Measurements from ENCODE around the gene LMOD2.

Gene LMOD2

GRCh38 chr7:123639631-123640030, 16.0 kb upstream of the LMOD2 start:
- H3K36me3 ChIP-seq (ENCODE audit: control insufficient read depth in 1 of 2, insufficient read depth in 2 of 2, low read length in 2 of 2): no peaks in the 10 kb centered on the region
- H3K27ac ChIP-seq (ENCODE audit: low read depth, low read length): no peak overlapping the region
- H3K9me3 ChIP-seq (ENCODE audit: control insufficient read depth in 1 of 2, low read length in 2 of 2): no peaks in the 10 kb centered on the region
- H3K27me3 ChIP-seq (ENCODE audit: control insufficient read depth in 1 of 2, insufficient read depth in 2 of 2, low read length in 2 of 2): peaks cover 0 to 9% of the 10 kb centered on the region in 2 donors
- H3K4me3 ChIP-seq (ENCODE audit: low read depth in 1 of 2, low read length in 2 of 2): no peak overlapping the region
- H3K9ac ChIP-seq (ENCODE audit: low read depth in 1 of 2, low read length in 2 of 2): no peak overlapping the region
- H3K4me1 ChIP-seq (ENCODE audit: control insufficient read depth in 1 of 2, insufficient read depth in 2 of 2, low read length in 2 of 2): peaks cover 0 to 3% of the 10 kb centered on the region in 2 donors

DNA sequence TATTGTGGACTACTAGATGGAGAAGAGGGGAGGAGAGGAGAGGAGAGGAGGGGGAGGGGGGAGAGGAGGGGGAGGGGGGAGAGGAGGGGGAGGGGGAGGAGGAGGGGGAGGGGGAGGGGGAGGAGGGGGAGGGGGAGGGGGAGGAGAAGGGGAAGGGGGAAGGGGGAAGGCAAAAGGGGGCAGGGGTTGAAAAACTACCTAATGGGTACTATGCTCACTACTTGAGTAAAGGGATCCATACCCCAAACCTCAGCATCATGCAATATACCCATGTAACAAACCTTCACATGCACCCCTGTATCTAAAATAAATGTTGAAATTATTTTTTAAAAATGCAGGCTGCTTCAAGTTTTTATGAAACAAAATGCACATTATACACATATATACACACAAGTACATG, 15.1 kb upstream of the LMOD2 start:
- no peak overlapping the region for H3K27ac ChIP-seq (ENCODE audit: low read depth, low read length)
- H3K27me3 ChIP-seq (ENCODE audit: control insufficient read depth in 1 of 2, insufficient read depth in 2 of 2, low read length in 2 of 2): peaks cover 0 to 10% of the 10 kb centered on the region in 2 donors
- H3K36me3 ChIP-seq (ENCODE audit: control insufficient read depth in 1 of 2, insufficient read depth in 2 of 2, low read length in 2 of 2): no peaks in the 10 kb centered on the region
- peaks cover 0 to 3% of the 10 kb centered on the region in 2 donors for H3K4me1 ChIP-seq (ENCODE audit: control insufficient read depth in 1 of 2, insufficient read depth in 2 of 2, low read length in 2 of 2)
- H3K4me3 ChIP-seq (ENCODE audit: low read depth in 1 of 2, low read length in 2 of 2): no peak overlapping the region
- H3K9me3 ChIP-seq (ENCODE audit: control insufficient read depth in 1 of 2, low read length in 2 of 2): no peaks in the 10 kb centered on the region
- H3K9ac ChIP-seq (ENCODE audit: low read depth in 1 of 2, low read length in 2 of 2): no peak overlapping the region

GRCh38 chr7:123641901-123642300, 13.8 kb upstream of the LMOD2 start:
- Histone ChIP-seq H3K4me1 (ENCODE audit: control insufficient read depth in 1 of 2, insufficient read depth in 2 of 2, low read length in 2 of 2) (peaks cover 0 to 3% of the 10 kb centered on the region in 2 donors), H3K4me3 (ENCODE audit: low read depth in 1 of 2, low read length in 2 of 2) (no peak overlapping the region), H3K27ac (ENCODE audit: low read depth, low read length) (no peak overlapping the region), H3K9me3 (ENCODE audit: control insufficient read depth in 1 of 2, low read length in 2 of 2) (no peaks in the 10 kb centered on the region), H3K27me3 (ENCODE audit: control insufficient read depth in 1 of 2, insufficient read depth in 2 of 2, low read length in 2 of 2) (peaks cover 0 to 10% of the 10 kb centered on the region in 2 donors), H3K9ac (ENCODE audit: low read depth in 1 of 2, low read length in 2 of 2) (no peak overlapping the region), H3K36me3 (ENCODE audit: control insufficient read depth in 1 of 2, insufficient read depth in 2 of 2, low read length in 2 of 2) (no peaks in the 10 kb centered on the region)

DNA sequence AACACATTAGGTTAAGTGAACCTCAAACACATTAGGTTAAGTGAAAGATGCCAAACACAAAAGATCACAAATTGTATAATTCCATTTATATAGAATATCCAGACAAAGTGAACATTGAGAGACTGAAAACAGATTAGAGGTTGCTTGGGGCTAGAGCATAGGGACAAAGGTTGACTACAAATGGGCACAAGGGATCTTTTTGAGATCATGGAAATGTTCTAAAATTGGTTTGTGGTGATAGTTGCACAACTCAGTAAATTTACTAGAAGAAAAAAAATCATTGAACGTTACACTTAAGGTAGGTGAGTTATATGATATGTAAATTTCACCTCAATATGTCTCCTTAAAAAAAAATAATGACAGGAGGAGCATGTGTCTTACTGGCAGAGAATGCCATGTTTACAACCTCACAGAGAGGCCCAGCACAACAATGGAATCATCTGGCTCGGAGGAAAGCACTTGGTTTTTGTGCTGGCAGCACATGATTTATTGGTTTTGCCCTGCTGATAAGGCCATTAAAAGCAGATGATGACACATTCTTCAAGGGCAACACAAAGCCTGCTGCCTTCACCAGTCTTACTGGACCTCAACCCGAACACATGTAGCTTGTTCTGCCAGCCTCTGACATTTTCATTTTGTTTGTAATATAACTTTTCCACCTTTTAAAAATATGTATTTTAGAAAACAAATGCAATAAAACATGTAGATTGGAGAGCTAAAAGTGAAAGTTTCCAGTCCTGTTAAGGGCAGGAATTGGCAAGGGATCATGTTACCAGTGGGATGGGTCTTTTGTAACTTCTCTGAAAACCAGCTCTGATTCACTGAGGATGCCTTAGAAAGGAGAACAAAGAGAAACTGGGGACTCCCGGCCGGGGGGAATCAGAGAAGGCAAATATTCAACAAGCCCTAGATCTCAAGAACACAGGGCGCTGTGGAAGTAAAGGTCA, 11.9 kb upstream of the LMOD2 start:
- no peaks in the 10 kb centered on the region for H3K9me3 ChIP-seq (ENCODE audit: control insufficient read depth in 1 of 2, low read length in 2 of 2)
- H3K4me3 ChIP-seq (ENCODE audit: low read depth in 1 of 2, low read length in 2 of 2): no peak overlapping the region
- peaks cover 0 to 3% of the 10 kb centered on the region in 2 donors for H3K4me1 ChIP-seq (ENCODE audit: control insufficient read depth in 1 of 2, insufficient read depth in 2 of 2, low read length in 2 of 2)
- H3K36me3 ChIP-seq (ENCODE audit: control insufficient read depth in 1 of 2, insufficient read depth in 2 of 2, low read length in 2 of 2): no peaks in the 10 kb centered on the region
- H3K27me3 ChIP-seq (ENCODE audit: control insufficient read depth in 1 of 2, insufficient read depth in 2 of 2, low read length in 2 of 2): peaks cover 0 to 10% of the 10 kb centered on the region in 2 donors
- no peak overlapping the region for H3K9ac ChIP-seq (ENCODE audit: low read depth in 1 of 2, low read length in 2 of 2)
- H3K27ac ChIP-seq (ENCODE audit: low read depth, low read length): no peak overlapping the region

DNA sequence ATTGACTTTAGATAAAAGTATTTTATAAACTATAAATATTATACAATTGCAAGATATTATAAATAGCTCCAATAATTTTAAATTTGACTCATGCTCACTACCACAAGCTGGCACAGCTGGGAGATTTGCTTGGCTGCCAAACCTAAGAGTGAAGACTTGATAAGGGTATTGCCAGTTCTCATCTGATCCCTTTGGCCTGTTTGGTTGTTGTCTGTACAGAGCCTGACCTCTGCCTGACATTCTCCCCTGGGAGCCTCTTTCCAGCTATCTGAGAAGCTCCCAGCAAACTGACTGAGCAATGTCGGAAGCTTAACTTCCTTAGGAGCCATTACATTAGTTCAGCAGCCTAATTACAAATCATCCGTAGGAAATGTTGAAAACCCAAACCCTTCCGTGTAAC, 10.2 kb upstream of the LMOD2 start:
- Histone ChIP-seq H3K4me1 (ENCODE audit: control insufficient read depth in 1 of 2, insufficient read depth in 2 of 2, low read length in 2 of 2) (peaks cover 0 to 3% of the 10 kb centered on the region in 2 donors), H3K9ac (ENCODE audit: low read depth in 1 of 2, low read length in 2 of 2) (no peak overlapping the region), H3K27ac (ENCODE audit: low read depth, low read length) (no peak overlapping the region), H3K27me3 (ENCODE audit: control insufficient read depth in 1 of 2, insufficient read depth in 2 of 2, low read length in 2 of 2) (peaks cover 0 to 6% of the 10 kb centered on the region in 2 donors), H3K36me3 (ENCODE audit: control insufficient read depth in 1 of 2, insufficient read depth in 2 of 2, low read length in 2 of 2) (no peaks in the 10 kb centered on the region), H3K9me3 (ENCODE audit: control insufficient read depth in 1 of 2, low read length in 2 of 2) (no peaks in the 10 kb centered on the region), H3K4me3 (ENCODE audit: low read depth in 1 of 2, low read length in 2 of 2) (no peak overlapping the region)

DNA sequence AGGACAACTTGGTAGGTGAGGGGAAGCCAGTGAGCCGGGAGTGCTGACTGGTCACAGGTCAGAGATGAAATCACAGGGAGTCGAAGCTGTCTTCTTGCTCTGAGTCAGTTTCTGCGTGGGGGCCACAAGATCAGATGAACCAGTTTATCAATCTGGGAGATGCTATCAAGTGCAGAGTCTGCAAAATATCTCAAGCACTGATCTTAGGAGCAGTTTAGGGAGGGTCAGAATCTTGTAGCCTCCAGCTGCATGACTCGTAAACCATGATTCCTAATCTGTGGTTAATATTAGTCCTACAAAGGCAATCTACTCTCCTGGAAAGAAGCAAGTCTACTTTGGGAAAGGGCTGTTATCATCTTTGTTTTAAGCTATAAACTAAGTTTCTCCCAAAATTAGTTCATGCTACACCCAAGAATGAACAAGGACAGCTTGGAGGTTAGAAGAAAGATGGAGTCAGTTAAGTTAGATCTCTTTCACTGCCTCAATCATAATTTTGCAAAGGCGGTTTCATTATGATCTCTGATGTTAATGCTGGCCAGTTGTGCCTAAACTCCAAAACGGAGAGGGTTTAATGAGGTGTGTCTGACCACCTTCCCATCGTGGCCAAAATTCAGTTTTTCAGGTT, 8.4 kb upstream of the LMOD2 start:
- Histone ChIP-seq H3K27me3 (ENCODE audit: control insufficient read depth in 1 of 2, insufficient read depth in 2 of 2, low read length in 2 of 2) (peaks cover 0 to 6% of the 10 kb centered on the region in 2 donors), H3K4me3 (ENCODE audit: low read depth in 1 of 2, low read length in 2 of 2) (no peak overlapping the region), H3K9me3 (ENCODE audit: control insufficient read depth in 1 of 2, low read length in 2 of 2) (no peaks in the 10 kb centered on the region), H3K36me3 (ENCODE audit: control insufficient read depth in 1 of 2, insufficient read depth in 2 of 2, low read length in 2 of 2) (no peaks in the 10 kb centered on the region), H3K4me1 (ENCODE audit: control insufficient read depth in 1 of 2, insufficient read depth in 2 of 2, low read length in 2 of 2) (peaks cover 0 to 3% of the 10 kb centered on the region in 2 donors), H3K9ac (ENCODE audit: low read depth in 1 of 2, low read length in 2 of 2) (no peak overlapping the region), H3K27ac (ENCODE audit: low read depth, low read length) (no peak overlapping the region)

DNA sequence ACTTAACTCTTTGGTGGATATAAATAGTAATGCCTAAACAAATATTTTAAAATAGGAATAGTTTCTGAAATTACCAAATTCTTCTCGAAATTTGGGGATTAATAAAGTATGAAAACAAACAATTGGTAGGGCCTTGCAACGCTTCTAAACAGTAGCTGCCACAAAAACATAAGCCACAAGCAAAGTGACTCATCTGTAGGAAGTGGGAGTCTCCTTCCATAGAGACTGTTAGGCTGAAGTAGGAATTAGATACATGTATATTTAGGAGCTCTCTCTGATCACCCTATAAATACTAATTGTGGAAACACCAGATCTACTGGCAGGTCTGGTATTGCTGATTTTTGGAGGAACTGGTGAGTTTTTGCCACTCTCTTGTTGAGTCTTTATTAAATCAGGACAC, 5.7 kb upstream of the LMOD2 start:
- no peaks in the 10 kb centered on the region for H3K4me1 ChIP-seq (ENCODE audit: control insufficient read depth in 1 of 2, insufficient read depth in 2 of 2, low read length in 2 of 2)
- no peaks in the 10 kb centered on the region for H3K27me3 ChIP-seq (ENCODE audit: control insufficient read depth in 1 of 2, insufficient read depth in 2 of 2, low read length in 2 of 2)
- H3K27ac ChIP-seq (ENCODE audit: low read depth, low read length): no peak overlapping the region
- H3K36me3 ChIP-seq (ENCODE audit: control insufficient read depth in 1 of 2, insufficient read depth in 2 of 2, low read length in 2 of 2): no peaks in the 10 kb centered on the region
- H3K9me3 ChIP-seq (ENCODE audit: control insufficient read depth in 1 of 2, low read length in 2 of 2): no peaks in the 10 kb centered on the region
- H3K9ac ChIP-seq (ENCODE audit: low read depth in 1 of 2, low read length in 2 of 2): no peak overlapping the region
- H3K4me3 ChIP-seq (ENCODE audit: low read depth in 1 of 2, low read length in 2 of 2): no peak overlapping the region

- no peak overlapping the region for H3K27ac ChIP-seq (ENCODE audit: low read depth, low read length)
- no peak overlapping the region for H3K9ac ChIP-seq (ENCODE audit: low read depth in 1 of 2, low read length in 2 of 2)
- no peaks in the 10 kb centered on the region for H3K36me3 ChIP-seq (ENCODE audit: control insufficient read depth in 1 of 2, insufficient read depth in 2 of 2, low read length in 2 of 2)
- H3K4me1 ChIP-seq (ENCODE audit: control insufficient read depth in 1 of 2, insufficient read depth in 2 of 2, low read length in 2 of 2): no peaks in the 10 kb centered on the region
- no peak overlapping the region for H3K4me3 ChIP-seq (ENCODE audit: low read depth in 1 of 2, low read length in 2 of 2)
- H3K27me3 ChIP-seq (ENCODE audit: control insufficient read depth in 1 of 2, insufficient read depth in 2 of 2, low read length in 2 of 2): no peaks in the 10 kb centered on the region
- H3K9me3 ChIP-seq (ENCODE audit: control insufficient read depth in 1 of 2, low read length in 2 of 2): no peaks in the 10 kb centered on the region
Observed at GRCh38 chr7:123650595-123650994, 5.1 kb upstream of the LMOD2 start.

- no peaks in the 10 kb centered on the region for H3K9me3 ChIP-seq (ENCODE audit: control insufficient read depth in 1 of 2, low read length in 2 of 2)
- no peaks in the 10 kb centered on the region for H3K36me3 ChIP-seq (ENCODE audit: control insufficient read depth in 1 of 2, insufficient read depth in 2 of 2, low read length in 2 of 2)
- H3K27me3 ChIP-seq (ENCODE audit: control insufficient read depth in 1 of 2, insufficient read depth in 2 of 2, low read length in 2 of 2): no peaks in the 10 kb centered on the region
- no peak overlapping the region for H3K9ac ChIP-seq (ENCODE audit: low read depth in 1 of 2, low read length in 2 of 2)
- no peak overlapping the region for H3K4me3 ChIP-seq (ENCODE audit: low read depth in 1 of 2, low read length in 2 of 2)
- no peaks in the 10 kb centered on the region for H3K4me1 ChIP-seq (ENCODE audit: control insufficient read depth in 1 of 2, insufficient read depth in 2 of 2, low read length in 2 of 2)
- no peak overlapping the region for H3K27ac ChIP-seq (ENCODE audit: low read depth, low read length)
Observed at GRCh38 chr7:123652406-123652805, 3.3 kb upstream of the LMOD2 start.

- Histone ChIP-seq H3K27me3 (ENCODE audit: control insufficient read depth in 1 of 2, insufficient read depth in 2 of 2, low read length in 2 of 2) (no peaks in the 10 kb centered on the region), H3K9ac (ENCODE audit: low read depth in 1 of 2, low read length in 2 of 2) (no peak overlapping the region), H3K27ac (ENCODE audit: low read depth, low read length) (no peak overlapping the region), H3K4me3 (ENCODE audit: low read depth in 1 of 2, low read length in 2 of 2) (no peak overlapping the region), H3K36me3 (ENCODE audit: control insufficient read depth in 1 of 2, insufficient read depth in 2 of 2, low read length in 2 of 2) (no peaks in the 10 kb centered on the region), H3K9me3 (ENCODE audit: control insufficient read depth in 1 of 2, low read length in 2 of 2) (no peaks in the 10 kb centered on the region), H3K4me1 (ENCODE audit: control insufficient read depth in 1 of 2, insufficient read depth in 2 of 2, low read length in 2 of 2) (no peaks in the 10 kb centered on the region)
Observed at GRCh38 chr7:123653162-123653561, 2.5 kb upstream of the LMOD2 start.

All from duodenal mucosa (tissue), 2 donors.